Transverse colon (tissue), 4 donors: ENCODE measurements around the gene EFCAB14. TPM values are rescaled to one million over a fixed set of nuclear protein-coding genes. Genes with fewer than 3 reads are reported as not detected.
A peak's percentile ranks its signal among the peaks of the same experiment; 100 is the strongest.

Experiments
- DNase-seq: peaks from one replicate; pipeline ENCODE4 v3.0.0-alpha.2; 2019
- H3K27ac ChIP-seq, 4 donors: fragments of 200-600 bp; sonication (generic); 2 replicates each; pipeline ENCODE4 v1.5.1; 2016 to 2018; ENCODE audit warnings: inconsistent platforms in 4 of 4
- H3K27me3 ChIP-seq: fragments of 200-600 bp; sonication (generic); 2 replicates; pipeline ENCODE4 v1.5.1; 2017; ENCODE audit warnings: inconsistent platforms
- H3K36me3 ChIP-seq, 4 donors: fragments of 200-600 bp; sonication (generic); 2 replicates each; pipeline ENCODE4 v1.5.1; 2017 to 2019; ENCODE audit warnings: inconsistent platforms in 4 of 4
- H3K4me1 ChIP-seq, 4 donors: fragments of 200-600 bp; sonication (generic); 2 replicates each; pipeline ENCODE4 v1.5.1; 2017 to 2020; ENCODE audit warnings: inconsistent platforms in 4 of 4
- H3K4me3 ChIP-seq, 4 donors: fragments of 200-600 bp; sonication (generic); 1 replicate in 1 of 4; 2 replicates in 3 of 4; pipeline versions ENCODE4 v1.5.1 to v1.6.1; 2017 to 2019; ENCODE audit warnings: inconsistent platforms in 4 of 4
- H3K9me3 ChIP-seq, 2 donors: fragments of 200-600 bp; sonication (generic); 2 replicates each; pipeline ENCODE4 v1.5.1; 2017 to 2019; ENCODE audit warnings: inconsistent platforms in 2 of 2
- EP300 ChIP-seq: sonication (generic); formaldehyde crosslinking; IDR thresholded peaks from one replicate; pipeline ENCODE4 v1.6.1; 2017; ENCODE audit warnings: antibody characterized with exemption, low read depth
- POLR2A ChIP-seq: fragments of 450-650 bp; IDR thresholded peaks from one replicate; pipeline ENCODE4 v1.6.1; 2016; ENCODE audit warnings: antibody characterized with exemption, mild to moderate bottlenecking, moderate library complexity
- POLR2AphosphoS5 ChIP-seq, 3 donors: sonication (generic); formaldehyde crosslinking; IDR thresholded peaks; one replicate each; pipeline ENCODE4 v1.6.1; 2016; ENCODE audit warnings: antibody characterized with exemption in 3 of 3
- WGBS, 2 donors: methylation state at CpG; one replicate each; pipeline ENCODE4 v1.1.5; 2018; ENCODE audit warnings: low coverage in 1 of 2; 5-methylcytosine and 5-hydroxymethylcytosine counted together
- in situ Hi-C, 4 donors: fragments of 200-750 bp; cut with MboI; loops; one replicate each; pipeline versions ENCODE4 v1.15.0 to v1.15.1; 2017; ENCODE audit warnings: low sequenced_read_pairs in 3 of 4, low pct_ligation_motif_present in 1 of 4, low pct_unique_long_range_greater_than_20kb in 1 of 4
- intact Hi-C: fragments of 100-400 bp; cut with DNase I; formaldehyde crosslinking; loops from one replicate; pipeline ENCODE4 v1.15.1; 2023; ENCODE audit warnings: low total_unique reads
- total RNA-seq, 4 donors: library from RNA; depleted of rRNA; stranded (reverse); fragments of >200 nt; gene quantifications; one replicate each; pipeline ENCODE4 v1.1.0, GENCODE V29; 2016
- TF ChIP-seq, protein P1 (sequence below), 5 experiments: fragments of 200-600 bp in 3 of 5; fragments of 450-650 bp in 2 of 5; sonication (generic) in 3 of 5; IDR thresholded peaks; 1 replicate in 2 of 5; 2 replicates in 3 of 5; pipeline ENCODE4 v1.5.1; 2016 to 2017; ENCODE audit warnings: antibody characterized with exemption in 5 of 5, inconsistent platforms in 3 of 5, mild to moderate bottlenecking in 2 of 5, moderate library complexity in 1 of 5

EFCAB14 gene
- total RNA-seq, 4 donors from 2014 or later = 48.2 to 119 (median 85.4) TPM

DNA sequence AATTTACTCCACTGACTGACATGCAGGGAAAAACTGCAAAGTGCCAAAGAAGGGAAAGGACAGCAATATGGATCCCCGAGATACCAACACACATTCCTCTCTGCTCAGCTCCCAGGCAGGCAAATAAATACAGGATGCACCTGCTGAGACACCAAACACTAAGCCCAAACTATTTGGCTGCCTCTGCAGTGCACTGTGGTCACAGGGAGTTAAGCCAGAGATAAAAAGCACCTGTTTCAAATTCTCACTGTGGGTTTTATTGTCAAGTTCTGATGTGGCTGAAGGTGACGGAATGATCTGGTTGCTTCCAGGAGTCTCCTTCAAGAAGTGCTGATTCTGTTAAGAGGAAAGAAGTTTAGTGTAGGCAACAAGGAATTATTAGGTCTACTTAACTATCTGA, 29.6 kb downstream of the EFCAB14 start:
- Histone ChIP-seq H3K4me1 (peaks cover 15 to 71% (median 32%) of the 10 kb centered on the region in 4 donors), H3K27ac (no peak overlapping the region)

DNA sequence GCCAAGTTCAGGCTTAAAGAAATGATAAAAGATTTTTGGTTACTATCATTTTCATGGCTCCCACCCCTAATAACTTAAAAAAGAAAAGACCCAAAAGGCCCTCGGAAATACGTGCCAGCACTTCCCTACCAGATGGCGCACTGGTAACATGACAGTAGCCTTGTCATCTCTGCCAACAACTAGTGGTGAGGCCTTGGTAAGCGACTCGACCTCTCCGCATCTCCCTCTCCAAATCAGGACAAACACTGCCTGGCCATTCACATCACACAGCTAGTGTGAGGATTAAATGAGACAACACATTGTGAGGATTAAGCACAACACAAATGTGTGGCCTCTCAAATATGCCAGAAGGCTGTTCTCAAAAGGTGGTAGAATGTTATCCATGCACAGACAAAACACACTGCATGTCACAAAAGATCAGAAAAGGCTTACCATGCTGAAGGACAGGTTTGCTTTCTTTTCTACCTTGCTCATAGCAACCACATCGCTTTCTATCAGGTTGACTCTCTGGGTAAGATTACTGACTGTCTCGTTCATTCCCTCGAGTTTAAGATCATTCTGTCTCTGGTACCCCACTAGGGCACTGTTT, 30.9 kb downstream of the EFCAB14 start:
- WGBS, 2 donors = 55 to 70% methylated on average over 6 to 9 of the region's 9 CpGs
- Histone ChIP-seq H3K4me3 (no peak overlapping the region), H3K36me3 (peaks cover 0 to 37% (median 10%) of the 10 kb centered on the region in 4 donors), H3K4me1 (peaks cover 15 to 64% (median 30%) of the 10 kb centered on the region in 4 donors), H3K27ac (peak overlapping the region; percentile 69 to 80 (median 72)), H3K9me3 (no peaks in the 10 kb centered on the region), H3K27me3 (no peaks in the 10 kb centered on the region)
- TF ChIP-seq POLR2A (no peak), POLR2AphosphoS5 (IDR thresholded peaks at IDR 0.05) (no peak), EP300 (no peak)
- TF ChIP-seq, protein P1, sequence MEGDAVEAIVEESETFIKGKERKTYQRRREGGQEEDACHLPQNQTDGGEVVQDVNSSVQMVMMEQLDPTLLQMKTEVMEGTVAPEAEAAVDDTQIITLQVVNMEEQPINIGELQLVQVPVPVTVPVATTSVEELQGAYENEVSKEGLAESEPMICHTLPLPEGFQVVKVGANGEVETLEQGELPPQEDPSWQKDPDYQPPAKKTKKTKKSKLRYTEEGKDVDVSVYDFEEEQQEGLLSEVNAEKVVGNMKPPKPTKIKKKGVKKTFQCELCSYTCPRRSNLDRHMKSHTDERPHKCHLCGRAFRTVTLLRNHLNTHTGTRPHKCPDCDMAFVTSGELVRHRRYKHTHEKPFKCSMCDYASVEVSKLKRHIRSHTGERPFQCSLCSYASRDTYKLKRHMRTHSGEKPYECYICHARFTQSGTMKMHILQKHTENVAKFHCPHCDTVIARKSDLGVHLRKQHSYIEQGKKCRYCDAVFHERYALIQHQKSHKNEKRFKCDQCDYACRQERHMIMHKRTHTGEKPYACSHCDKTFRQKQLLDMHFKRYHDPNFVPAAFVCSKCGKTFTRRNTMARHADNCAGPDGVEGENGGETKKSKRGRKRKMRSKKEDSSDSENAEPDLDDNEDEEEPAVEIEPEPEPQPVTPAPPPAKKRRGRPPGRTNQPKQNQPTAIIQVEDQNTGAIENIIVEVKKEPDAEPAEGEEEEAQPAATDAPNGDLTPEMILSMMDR (IDR thresholded peaks at IDR 0.05) = no peak
- intact Hi-C loops (no loop called here), in situ Hi-C loops (no loop called here)
- no peak for DNase-seq

More for the DNA sequence above, 29.6 kb downstream of the EFCAB14 start:
- Histone ChIP-seq H3K9me3 (no peaks in the 10 kb centered on the region), H3K27me3 (no peaks in the 10 kb centered on the region), H3K4me3 (no peak overlapping the region), H3K36me3 (peaks cover 0 to 29% (median 7%) of the 10 kb centered on the region in 4 donors)
- in situ Hi-C loops = no loop called here
- 40 to 67% methylated on average over 1 to 2 of the region's 2 CpGs for WGBS, 2 donors
- TF ChIP-seq EP300 (no peak), POLR2AphosphoS5 (IDR thresholded peaks at IDR 0.05) (no peak), POLR2A (no peak)
- TF ChIP-seq, protein P1 (IDR thresholded peaks at IDR 0.05) = no peak
- intact Hi-C loops = no loop called here
- DNase-seq = no peak

DNA sequence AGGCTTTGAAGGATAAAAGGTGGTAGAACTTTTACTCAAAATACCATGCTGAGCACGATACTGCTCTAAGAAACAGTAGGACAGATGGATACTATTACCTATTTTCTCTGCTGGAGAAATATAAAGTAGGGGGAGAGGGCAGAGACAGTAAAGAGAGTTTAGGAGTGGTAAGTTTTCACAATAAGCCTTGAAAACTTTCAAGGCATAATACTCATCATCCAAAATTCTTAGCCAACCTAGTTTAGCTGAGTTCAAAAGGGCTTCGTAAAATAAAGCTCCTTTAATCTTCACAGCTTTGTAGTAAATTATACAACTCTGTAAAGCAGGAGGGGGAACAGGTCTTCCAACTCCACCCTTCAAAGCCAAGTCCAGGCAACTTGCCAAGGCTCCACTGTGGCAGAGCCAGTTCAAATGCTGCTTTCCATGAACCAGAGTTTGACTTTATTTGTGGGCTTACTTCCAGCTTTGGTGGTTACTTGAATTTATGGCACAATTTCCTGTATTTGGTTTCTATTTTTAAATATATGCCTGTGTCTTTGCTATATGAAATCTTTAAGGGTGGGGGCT, 31.7 kb downstream of the EFCAB14 start:
- Histone ChIP-seq H3K9me3 (no peaks in the 10 kb centered on the region), H3K4me1 (peaks cover 16 to 60% (median 27%) of the 10 kb centered on the region in 4 donors), H3K27me3 (no peaks in the 10 kb centered on the region), H3K27ac (peak overlapping the region; percentile 69 to 80 (median 72)), H3K36me3 (peaks cover 0 to 42% (median 14%) of the 10 kb centered on the region in 4 donors), H3K4me3 (no peak overlapping the region)
- DNase-seq = peak; percentile 94
- in situ Hi-C loops = no loop called here
- peak in 2 of 3 donors; percentile 58 to 61 for TF ChIP-seq POLR2AphosphoS5 (IDR thresholded peaks at IDR 0.05)
- TF ChIP-seq, protein P1 (IDR thresholded peaks at IDR 0.05) = no peak
- intact Hi-C loops = no loop called here
- WGBS, 2 donors = 13 to 40% methylated on average over 2 of the region's 2 CpGs

DNA sequence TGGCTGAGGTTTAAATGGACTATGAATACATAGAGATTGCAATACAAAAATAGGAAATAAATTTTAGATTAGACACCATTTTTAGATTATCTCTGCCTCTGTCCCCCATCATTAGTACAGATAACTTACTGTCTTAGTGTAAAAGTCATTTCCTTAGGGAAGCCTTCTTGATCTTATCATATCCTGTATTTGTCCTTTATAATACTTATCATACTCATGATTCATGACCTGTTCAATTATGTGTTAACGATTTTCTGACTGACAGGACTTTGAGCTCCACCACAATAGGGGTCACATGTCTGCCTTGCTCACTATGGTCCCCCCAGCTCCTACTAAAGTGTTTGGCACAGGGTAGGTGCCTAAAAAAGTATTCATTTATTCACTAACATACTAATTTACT, 32.7 kb downstream of the EFCAB14 start:
- intact Hi-C loops = no loop called here
- peak overlapping the region; percentile 69 to 80 (median 72) for H3K27ac ChIP-seq
- no peak for DNase-seq

More for the DNA sequence above, 32.7 kb downstream of the EFCAB14 start:
- no peak for TF ChIP-seq POLR2AphosphoS5 (IDR thresholded peaks at IDR 0.05)
- no peak for TF ChIP-seq POLR2A
- in situ Hi-C loops = no loop called here
- no peaks in the 10 kb centered on the region for H3K27me3 ChIP-seq
- H3K4me3 ChIP-seq = no peak overlapping the region
- WGBS, 2 donors = 31 to 36% methylated on average over 1 of the region's 1 CpG
- no peaks in the 10 kb centered on the region for H3K9me3 ChIP-seq
- H3K4me1 ChIP-seq = peaks cover 14 to 62% (median 30%) of the 10 kb centered on the region in 4 donors
- peaks cover 0 to 42% (median 12%) of the 10 kb centered on the region in 4 donors for H3K36me3 ChIP-seq
